Activated T-cell treated with anti-CD3 and anti-CD28 coated beads, Interleukin-2, amount 50 U/mL, for 1 hour (primary cell): ENCODE results near the gene CD101.

Source experiments
- DNase-seq: peaks from one replicate; pipeline ENCODE4 v3.0.0-alpha.2; 2020

Gene CD101

DNA sequence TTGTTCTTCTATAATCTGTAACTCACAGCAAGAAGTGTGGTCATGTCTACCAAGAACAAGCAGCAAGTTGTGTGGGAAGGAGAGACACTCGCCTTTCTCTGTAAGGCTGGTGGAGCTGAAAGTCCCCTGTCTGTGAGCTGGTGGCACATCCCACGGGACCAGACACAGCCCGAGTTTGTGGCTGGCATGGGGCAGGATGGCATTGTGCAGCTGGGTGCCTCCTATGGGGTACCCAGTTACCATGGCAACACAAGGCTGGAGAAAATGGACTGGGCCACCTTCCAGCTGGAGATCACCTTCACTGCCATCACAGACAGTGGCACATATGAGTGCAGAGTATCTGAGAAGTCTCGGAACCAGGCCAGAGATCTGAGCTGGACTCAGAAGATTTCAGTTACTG, 15.5 kb downstream of the CD101 start:
- no peak for DNase-seq

DNA sequence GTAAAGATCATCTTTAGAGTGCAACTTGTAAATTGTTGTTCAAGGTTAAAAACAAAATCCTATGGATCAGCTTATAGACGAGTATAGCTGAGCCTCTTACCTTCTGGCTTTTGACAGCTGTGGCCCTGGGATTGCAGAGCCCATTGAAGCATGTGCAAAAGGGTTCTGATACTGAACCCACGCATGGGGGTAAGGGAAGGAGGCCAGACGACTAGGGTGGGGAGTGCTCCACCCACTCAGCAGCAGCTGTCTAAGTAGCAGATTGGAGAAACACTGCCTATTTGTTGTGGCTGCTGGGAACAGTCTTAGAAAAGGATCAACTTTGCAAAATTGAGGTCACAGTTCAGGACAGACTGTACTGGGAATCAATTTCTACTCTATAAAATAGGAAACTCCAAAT, 16.1 kb downstream of the CD101 start:
- DNase-seq = no peak

DNA sequence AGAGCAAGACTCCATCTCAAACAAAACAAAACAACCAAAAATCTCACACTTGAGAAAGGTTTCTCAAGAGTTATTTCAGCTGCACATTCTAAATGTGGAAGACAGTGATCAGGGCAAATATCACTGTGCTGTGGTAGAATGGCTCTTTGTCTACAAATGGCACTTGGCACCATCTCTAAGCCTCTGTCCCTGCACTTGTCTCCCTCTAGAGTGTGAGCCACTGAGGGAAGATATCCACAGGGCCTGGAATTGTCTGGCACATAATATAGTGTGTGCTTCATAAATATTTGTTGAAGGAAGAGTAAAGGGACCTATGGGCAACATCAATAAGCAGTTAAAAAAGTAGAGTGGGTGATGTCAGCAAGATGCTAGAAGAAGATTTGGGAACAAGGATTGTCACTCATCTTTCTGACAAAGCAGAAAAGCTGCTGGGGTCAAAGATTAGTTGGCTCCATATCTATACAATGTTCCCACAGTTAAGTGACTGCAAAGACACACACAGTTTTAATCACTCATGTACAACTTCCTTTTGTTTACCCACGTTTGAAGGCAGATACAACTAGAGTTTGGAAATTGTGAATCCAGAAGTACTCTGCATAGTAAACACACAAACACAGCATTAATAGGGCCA, 19.1 kb downstream of the CD101 start:
- no peak for DNase-seq

DNA sequence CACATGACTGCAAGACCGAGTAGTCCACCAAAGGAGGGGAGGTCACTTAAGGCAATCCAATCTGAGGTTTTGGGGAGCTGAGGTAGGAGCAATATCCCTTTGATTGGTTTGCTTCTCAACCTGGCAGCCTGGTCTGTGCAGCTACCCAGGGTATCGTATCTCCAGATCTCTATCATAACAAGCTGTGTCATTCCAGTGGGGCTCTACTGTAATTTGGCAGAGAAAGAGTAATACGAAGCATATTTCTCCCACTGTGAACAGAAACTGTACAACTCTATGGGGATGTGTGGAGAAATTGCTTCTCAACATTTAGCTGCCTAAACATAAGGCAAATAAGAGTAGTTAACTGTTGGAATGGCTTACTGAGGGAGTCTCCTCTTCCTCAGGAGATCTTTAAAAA, 20.6 kb downstream of the CD101 start:
- no peak for DNase-seq

DNA sequence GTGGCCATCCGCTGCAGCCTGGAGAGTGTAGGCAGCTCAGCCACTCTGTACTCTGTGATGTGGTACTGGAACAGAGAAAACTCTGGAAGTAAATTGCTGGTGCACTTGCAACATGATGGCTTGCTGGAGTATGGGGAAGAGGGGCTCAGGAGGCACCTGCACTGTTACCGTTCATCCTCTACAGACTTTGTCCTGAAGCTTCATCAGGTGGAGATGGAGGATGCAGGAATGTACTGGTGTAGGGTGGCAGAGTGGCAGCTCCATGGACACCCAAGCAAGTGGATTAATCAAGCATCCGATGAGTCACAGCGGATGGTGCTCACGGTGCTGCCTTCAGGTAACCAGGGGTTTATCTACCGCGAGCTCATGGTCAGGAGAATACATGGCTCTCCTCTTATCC, 24.0 kb downstream of the CD101 start:
- DNase-seq = no peak

DNA sequence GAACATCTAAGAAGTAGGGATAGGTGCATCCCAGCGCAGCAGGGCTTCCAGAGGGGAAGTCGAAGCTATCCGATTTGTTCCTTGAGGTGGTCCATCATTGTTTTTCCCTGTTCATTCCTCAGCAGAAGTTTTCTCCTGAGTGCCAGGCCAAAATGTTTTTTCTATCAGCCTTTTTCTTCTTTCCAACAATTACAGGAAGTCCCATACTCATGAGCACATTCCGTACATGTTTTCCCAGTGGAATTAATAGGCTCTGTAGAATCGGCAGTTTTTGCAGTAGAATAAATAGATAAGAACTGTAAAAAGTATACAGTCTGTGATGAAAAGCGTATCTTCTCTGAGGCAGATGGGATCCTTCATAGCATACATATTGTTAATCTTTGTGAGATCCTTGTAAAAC, 24.8 kb downstream of the CD101 start:
- DNase-seq = no peak

DNA sequence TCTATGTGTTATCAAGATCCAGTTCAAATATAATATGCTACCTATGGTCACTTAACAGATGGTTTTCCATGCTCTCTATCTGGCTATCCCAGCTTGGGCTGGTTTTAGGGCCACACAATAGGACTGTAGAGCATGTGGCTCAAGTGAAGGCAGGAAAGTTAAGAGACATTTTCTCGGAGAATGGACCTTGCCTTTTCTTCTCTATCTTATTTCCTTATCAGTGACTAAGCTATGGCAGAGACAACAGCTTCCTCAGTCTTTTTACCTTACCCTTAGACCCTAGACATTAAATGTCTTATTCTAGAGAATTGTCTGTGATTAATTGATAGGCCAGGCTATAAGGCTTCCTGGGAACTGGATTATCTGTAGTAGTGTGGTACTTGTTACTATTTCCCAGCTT, 28.1 kb downstream of the CD101 start:
- no peak for DNase-seq

DNA sequence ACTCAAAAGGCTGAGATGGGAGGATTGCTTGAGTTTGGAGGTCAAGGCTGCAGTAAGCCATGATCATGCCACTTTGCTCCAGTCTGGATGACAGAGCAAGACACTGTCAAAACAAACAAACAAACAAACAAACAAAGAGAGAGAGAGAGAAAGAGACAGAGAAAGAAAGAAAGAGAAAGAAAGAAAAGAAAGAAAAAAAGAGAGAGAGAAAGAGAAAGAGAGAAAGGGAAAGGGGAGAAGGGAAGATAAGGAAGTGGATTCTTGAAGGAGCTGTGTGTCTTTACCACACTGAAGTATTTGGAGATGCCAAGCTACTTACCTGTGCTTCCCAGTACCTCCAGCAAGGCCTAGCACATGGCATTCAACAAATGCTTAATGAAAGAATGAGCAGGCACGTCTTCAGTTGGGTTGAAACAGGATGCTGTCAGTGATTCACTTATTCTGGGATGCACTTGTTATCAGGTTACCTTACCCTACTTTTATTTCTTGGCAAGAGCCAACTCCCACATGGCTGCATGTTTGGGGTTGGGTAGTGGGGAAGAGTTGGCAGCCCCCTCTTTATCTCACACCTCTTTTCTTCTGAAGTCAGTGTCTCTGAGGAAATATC, 28.8 kb downstream of the CD101 start:
- DNase-seq = no peak

DNA sequence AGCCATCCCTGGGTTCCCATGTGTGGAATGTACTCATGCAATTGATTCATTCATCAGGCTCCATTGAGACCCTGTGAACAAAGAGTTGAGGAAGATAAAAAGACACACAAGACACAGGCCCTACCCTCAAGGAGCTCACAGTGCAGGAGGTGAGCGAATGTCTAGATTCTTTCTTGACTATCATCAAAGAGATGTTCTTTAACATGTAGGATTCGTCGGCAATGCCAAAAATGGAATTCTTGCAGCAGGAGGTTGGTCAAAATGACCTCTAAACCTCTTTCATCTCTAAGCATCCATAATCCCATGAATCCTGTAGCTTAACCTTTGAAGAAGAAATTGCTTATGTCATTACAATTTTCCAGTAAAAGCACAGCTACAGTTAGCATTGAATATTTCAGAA, 30.7 kb downstream of the CD101 start:
- no peak for DNase-seq

DNA sequence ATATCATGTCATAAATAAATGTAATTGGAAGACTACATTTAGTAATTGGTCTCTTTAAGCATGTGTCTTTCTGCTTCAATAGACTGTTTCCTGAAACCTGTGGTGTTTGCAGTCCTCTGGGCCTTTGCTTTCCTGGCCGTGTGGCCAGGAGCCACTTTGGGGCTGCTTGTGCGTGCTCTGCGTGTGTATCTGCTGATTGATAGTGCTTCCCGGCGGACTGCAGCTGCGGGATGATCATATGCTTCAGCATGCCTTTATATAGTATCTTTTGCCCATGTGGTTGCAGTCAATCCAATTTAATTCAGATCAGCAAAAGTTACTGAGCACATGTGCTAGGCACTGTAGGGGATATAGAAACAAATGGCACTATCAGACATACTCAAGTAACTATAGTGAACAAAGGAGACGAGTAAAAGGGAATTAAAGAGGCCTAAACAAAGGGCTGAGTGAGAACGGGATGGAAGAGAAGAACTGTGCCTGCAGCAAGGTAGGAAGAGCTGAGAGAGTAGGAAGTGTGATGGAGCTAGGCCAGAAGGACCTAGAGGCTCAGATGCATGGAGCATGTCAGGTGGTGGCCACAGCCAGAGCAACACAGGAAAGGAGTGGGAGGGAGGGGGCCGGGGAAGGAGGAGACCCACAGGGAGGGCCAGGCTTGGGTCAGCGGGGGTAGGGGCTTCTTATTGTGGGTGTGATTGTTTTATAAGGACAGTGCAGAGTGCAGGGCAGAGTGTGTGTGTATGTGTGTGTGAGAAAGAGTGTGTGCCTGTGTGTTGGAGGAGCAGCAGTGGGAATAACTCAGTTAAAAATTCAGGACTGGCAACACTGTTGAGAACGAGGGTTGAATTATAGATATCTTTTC, 31.4 kb downstream of the CD101 start:
- DNase-seq = no peak

DNA sequence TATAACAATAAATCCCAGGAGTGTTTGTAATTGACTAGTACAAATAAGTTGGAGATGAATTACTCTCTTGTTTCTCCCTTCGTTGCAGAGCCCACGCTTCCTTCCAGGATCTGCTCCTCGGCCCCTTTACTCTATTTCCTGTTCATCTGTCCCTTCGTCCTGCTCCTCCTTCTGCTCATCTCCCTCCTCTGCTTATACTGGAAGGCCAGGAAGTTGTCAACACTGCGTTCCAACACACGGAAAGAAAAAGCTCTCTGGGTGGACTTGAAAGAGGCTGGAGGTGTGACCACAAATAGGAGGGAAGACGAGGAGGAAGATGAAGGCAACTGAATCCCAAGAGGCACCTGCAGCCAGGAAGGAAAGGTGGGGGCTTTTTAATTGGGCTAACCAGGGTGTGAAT, 32.2 kb downstream of the CD101 start:
- no peak for DNase-seq

DNA sequence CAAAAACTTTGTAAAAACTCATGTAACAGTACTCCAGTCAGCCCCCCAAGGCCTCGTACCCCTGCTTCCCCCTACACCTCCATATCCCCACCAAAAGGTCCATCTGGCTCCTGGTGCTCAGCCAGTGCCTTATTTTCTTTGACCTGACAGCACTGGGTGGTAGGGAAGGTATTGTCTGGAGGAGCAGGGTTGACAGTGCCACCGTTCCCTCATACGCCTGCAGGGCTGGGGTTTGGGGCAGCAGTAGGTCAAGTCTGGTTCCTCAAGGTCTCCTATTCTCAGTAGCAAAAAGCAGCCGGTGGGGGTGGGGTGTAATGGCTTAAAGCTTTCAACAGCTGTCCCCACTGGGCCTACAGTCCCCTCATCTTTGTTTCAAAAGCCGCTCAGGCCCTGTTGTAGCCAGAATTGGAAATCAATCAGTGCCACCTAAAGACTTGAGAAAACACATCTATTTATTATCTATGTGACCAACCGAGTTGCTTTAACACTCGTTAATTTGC, 33.3 kb downstream of the CD101 start:
- no peak for DNase-seq

DNA sequence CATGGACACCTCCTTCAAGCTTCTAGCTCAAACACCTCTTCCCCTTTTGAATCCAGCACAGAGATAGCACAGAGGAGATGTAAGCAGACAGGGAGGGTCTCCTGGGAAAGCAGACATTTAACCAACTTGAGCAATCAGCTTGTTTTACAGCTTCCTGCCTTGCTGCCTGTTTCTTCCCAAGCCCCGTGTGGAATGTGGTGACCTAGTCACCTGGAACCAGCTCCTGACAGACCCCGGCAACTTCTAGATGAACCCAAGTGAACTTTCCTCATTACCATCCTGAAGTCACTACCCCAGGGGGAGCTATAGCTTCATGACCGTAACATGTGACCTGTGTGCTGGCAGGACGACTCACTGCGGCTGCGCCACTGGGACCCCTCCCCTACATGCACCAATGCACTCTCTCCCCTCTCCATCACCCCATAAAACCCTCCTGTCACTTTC, 34.5 kb downstream of the CD101 start:
- DNase-seq = no peak

DNA sequence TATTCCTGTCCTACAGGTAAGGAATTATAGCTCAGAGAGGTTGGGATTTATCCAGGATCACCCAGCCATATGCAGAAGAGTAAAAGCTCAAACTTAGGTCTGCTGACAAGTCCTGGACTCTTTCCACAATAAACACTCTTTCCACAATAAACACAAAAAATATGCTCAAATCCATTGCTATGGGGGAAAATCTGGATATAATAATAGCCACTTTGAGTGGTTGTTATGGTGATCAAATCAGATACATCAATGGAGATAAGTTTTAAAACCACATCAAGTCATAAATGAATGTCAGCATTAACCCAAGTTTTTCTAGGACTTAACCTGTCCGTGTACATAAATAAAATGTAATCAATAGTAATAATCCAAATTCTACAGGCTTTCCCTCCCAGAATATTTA, 36.2 kb downstream of the CD101 start:
- DNase-seq = no peak

DNA sequence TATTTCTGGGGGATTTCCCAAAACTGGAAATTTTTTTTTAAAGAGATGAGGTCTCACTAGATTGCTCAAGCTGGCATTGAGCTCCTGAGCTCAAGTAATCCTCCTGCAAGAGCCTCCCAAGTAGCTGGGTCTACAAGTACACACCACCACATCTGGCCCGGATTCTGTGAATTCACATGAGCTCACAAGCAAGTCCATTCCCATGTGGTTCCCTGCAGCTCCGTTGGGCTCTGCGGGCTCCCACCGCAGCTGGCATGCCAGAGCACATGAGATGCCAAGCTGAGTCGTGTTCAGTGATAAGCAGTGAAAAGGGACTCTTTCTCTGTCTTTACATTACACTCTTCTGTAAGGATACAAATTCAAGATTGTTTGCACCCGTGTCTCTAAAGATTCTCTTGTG, 36.7 kb downstream of the CD101 start:
- DNase-seq = no peak

DNA sequence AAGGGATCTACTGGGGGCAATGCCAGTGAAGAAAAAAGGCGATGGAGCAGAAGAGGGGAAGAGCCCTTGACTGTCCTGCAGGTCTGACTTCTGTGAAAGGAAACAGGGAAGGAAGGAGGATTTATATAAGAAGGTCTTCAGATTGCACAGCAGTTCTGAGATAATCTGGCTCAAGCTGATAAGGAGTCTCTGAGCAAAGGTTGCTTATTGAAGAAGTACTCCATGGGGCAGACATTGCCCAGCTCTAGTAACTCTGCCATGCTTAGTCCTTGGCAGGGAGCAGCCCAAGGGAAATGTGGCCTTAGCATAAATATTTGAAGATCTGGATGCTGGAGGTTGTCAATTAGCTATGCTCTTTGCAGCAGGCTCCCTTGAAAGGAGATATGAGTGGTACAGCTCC, 42.7 kb downstream of the CD101 start:
- no peak for DNase-seq

DNA sequence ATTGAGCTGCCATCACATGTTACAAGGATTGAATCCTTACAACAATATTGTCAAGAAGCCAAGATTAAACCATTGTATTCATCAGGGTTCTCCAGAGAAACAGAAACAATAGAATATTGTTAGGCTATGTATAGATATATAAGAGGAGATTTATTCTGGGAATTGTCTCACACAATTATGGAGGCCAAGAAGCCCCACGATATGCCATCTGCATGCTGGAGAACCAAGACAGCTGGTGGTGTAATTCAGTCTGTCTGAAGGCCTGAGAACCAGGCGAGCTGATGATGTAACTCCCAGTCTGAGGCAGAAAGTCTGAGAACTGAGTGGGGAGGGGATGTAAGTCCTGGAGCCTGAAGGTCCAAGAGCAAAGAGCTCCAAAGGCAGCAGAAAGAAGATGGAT, 44.1 kb downstream of the CD101 start:
- no peak for DNase-seq

DNA sequence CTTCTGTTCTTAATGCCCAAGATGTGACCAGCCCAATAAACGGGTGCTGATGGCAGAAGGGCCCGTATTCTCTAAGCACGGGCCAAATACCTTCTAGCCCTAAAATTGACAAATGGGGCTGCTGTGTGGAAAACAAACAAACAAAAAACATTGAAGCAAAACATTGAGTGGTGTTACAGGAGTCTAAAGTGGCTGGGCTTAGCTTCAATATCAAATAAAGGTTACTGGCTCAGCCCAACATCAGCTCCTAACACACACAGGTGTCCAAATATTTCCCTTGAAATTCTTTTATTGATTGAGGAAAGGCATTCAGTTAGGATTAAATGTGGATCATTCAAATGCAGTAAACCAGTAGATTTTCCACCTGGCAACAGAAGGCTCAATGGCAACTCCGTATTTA, 45.2 kb downstream of the CD101 start:
- no peak for DNase-seq

DNA sequence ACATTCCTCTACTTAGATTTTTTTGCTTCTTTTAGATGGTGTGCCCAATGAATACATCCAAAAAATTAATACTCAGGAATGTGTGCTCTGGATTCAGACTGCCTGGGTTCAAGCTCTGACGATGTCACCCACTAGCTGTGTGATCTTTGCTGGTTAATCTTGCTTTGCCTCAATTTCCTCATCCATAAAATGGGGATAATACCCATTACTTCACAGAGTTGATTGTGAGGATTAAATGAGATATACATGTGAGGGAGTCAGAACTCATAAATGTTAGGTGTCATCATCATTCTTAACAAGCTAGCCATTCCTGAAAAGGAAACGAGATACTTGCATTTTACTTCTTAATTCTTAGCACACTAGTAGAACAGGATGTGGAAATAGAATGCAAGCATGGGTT, 45.7 kb downstream of the CD101 start:
- DNase-seq = no peak

DNA sequence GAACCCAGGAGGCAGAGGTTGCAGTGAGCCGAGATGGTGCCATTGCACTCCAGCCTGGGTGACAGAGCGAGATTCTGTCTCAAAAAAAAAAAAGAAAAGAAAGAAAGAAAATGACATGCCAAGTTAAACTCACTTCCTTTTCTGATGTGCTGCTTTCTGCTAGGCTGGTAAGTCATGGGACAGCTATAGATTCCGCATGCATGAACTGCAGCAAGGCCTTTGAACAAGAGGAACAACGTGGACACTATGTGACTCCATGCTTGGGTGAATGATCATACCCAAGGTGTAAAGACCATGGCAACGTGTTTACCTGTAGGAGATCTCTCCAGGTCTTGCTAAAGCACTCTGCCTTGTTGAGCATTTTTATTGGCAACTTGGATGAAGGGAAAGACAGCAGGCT, 48.3 kb downstream of the CD101 start:
- no peak for DNase-seq

DNA sequence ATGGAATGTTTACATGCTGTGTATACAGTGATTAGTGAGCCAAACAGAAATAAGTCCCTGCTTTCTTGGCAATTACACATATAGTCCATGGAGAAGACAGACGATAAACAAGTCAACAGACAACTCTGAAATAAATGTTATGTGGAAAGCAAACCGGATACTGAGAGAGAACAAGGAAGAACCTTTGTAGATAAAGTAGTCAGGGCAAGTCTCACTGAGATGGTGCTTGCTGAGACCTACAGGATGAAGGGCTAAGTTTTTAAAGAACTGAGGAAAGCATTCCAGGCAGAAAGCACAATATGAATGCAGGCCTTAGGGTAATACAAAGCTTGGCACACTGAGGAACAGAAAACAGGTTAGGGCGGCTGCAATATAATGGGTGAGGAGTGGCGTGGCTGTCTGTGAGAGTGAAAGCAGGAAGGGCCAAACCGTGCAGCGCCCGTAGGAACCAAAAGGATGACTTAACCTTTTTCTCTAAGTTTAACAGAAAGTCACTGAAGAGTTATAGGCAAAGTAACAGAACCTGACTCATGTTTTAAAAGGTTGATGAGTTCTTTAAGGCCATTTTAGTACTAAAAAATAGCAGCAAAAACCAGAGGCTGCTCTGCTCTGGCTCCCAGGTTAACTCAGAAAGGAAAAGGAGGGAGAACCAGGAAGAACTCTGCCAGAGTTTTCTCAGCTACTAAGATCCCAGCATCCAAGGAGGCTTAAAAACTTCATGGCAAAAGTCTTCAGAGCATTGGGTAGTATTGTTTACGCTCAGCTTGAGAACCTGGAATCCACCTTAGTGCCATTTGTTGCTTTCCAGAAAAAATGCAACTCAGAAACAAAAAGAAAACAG, 49.9 kb downstream of the CD101 start:
- DNase-seq = no peak

DNA sequence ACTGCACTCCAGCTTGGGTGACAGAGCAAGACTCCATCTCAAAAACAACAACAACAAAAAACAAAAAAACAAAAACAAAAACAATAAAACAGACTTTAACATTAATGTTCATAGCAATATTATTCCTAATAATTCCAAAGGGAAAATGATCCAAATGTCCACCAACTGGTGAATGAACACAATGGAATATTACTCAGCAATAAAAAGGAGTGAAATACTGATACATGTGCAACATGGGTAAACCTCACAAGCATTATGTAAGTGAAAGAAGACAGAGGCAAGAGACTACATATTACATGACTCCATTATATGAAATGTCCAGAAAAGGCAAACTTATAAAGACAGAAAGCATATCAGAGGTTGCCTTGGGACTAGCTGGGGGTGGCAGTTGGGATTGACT, 52.5 kb downstream of the CD101 start:
- no peak for DNase-seq

DNA sequence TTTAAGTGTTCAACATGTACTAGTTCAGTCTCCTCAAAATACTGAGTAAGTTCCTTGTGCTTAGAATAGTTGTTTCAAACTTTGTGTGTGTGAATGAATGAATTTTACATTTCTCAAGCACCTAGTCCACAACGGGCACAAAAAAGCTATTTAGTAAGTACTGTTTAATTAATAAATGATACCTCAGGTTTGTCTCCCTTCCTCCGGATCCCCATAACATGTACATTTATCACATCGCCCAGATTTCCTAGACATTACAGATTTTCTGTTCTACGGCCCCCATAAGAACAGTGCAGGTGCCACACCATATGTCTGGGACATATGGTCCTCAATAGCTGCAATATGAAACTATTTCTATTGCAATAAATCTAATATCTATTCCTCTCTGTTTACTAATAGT, 57.2 kb downstream of the CD101 start:
- no peak for DNase-seq
